Neural cell (in vitro differentiated cells): Measurements from ENCODE around the gene CNOT6. TPM values are rescaled to one million over a fixed set of nuclear protein-coding genes. Genes with fewer than 3 reads are reported as not detected.

Experiments
- H2AFZ ChIP-seq: fragments of 200-600, 300-800 bp; sonication (generic), shearing (Covaris generic); 2 replicates; pipeline ENCODE4 v1.6.0; 2014; ENCODE audit warnings: low read depth, mild to moderate bottlenecking, antibody characterized with exemption, low read length, moderate library complexity
- H3F3A ChIP-seq: fragments of 200-600 bp; shearing (Covaris generic); 2 replicates; pipeline ENCODE4 v1.6.1; 2016; ENCODE audit warnings: mild to moderate bottlenecking, moderate library complexity, mixed read lengths, antibody characterized with exemption, low read length; ENCODE audit not compliant: insufficient read depth, poor library complexity, severe bottlenecking
- H3K27ac ChIP-seq: fragments of 200-600, 300-800 bp; sonication (generic), shearing (Covaris generic); 2 replicates; pipeline ENCODE4 v1.5.1; 2014; ENCODE audit warnings: mild to moderate bottlenecking, low read length, moderate library complexity
- H3K27me3 ChIP-seq: fragments of 300-800, 200-600 bp; sonication (generic), shearing (Covaris generic); 2 replicates; pipeline ENCODE4 v1.6.0; 2014; ENCODE audit warnings: mild to moderate bottlenecking, low read depth, low read length, moderate library complexity; ENCODE audit not compliant: insufficient read depth
- H3K36me3 ChIP-seq: fragments of 300-800, 200-600 bp; sonication (generic), shearing (Covaris generic); 2 replicates; pipeline ENCODE4 v1.5.1; 2014; ENCODE audit warnings: mild to moderate bottlenecking, antibody characterized with exemption, low read length, moderate library complexity; ENCODE audit not compliant: insufficient read depth
- H3K4me2 ChIP-seq: fragments of 300-800, 200-600 bp; sonication (generic), shearing (Covaris generic); 2 replicates; pipeline ENCODE4 v1.6.0; 2014; ENCODE audit warnings: mild to moderate bottlenecking, low read length
- H3K4me3 ChIP-seq: fragments of 300-800, 200-600 bp; sonication (generic), shearing (Covaris generic); 2 replicates; pipeline ENCODE4 v1.5.1; 2014; ENCODE audit warnings: mild to moderate bottlenecking, low read length, moderate library complexity
- H3K79me2 ChIP-seq: fragments of 200-600 bp; shearing (Covaris generic); replicated peaks from 2 replicates; pipeline ENCODE4 v1.6.0; 2014; ENCODE audit warnings: mild to moderate bottlenecking, low read length, moderate library complexity; ENCODE audit not compliant: insufficient read depth
- H3K9ac ChIP-seq: fragments of 300-800, 200-600 bp; sonication (generic), shearing (Covaris generic); 2 replicates; pipeline ENCODE4 v1.6.1; 2016; ENCODE audit warnings: mild to moderate bottlenecking, low read length, mixed read lengths
- H3K9me2 ChIP-seq: fragments of 200-600 bp; shearing (Covaris generic); 2 replicates; pipeline ENCODE4 v1.6.1; 2016; ENCODE audit warnings: mild to moderate bottlenecking, low read length, mixed read lengths; ENCODE audit not compliant: insufficient read depth
- H3K9me3 ChIP-seq: fragments of 200-600, 300-800 bp; sonication (generic), shearing (Covaris generic); 2 replicates; pipeline ENCODE4 v1.6.1; 2016; ENCODE audit warnings: mild to moderate bottlenecking, mixed run types, low read length, moderate library complexity, mixed read lengths
- H4K20me1 ChIP-seq: fragments of 200-600 bp; shearing (Covaris generic); 2 replicates; pipeline ENCODE4 v1.6.1; 2016; ENCODE audit warnings: mild to moderate bottlenecking, mixed run types; ENCODE audit not compliant: insufficient read depth
- CTCF ChIP-seq: fragments of 450-650 bp; IDR thresholded peaks from 2 replicates; pipeline ENCODE4 v1.5.1; 2014; ENCODE audit warnings: antibody characterized with exemption, mild to moderate bottlenecking, moderate library complexity; ENCODE audit not compliant: poor library complexity, severe bottlenecking
- EP300 ChIP-seq: fragments of 450-650 bp; conservative IDR thresholded peaks from 2 replicates; pipeline ENCODE4 v1.6.1; 2014; ENCODE audit warnings: antibody characterized with exemption, mild to moderate bottlenecking, moderate library complexity; ENCODE audit not compliant: poor library complexity, severe bottlenecking
- EZH2 ChIP-seq: fragments of 200-600, 300-800 bp; shearing (Covaris generic), sonication (generic); IDR thresholded peaks from 2 replicates; pipeline ENCODE4 v1.6.1; 2014; ENCODE audit warnings: antibody characterized with exemption, low read length, borderline replicate concordance, mild to moderate bottlenecking; ENCODE audit not compliant: insufficient read depth, poor library complexity, severe bottlenecking
- MXI1 ChIP-seq: fragments of 450-650 bp; conservative IDR thresholded peaks from 2 replicates; pipeline ENCODE4 v1.6.1; 2014; ENCODE audit warnings: antibody characterized with exemption, mild to moderate bottlenecking; ENCODE audit not compliant: poor library complexity, severe bottlenecking
- POLR2AphosphoS5 ChIP-seq: IDR thresholded peaks from 2 replicates; pipeline ENCODE4 v1.6.1; 2012
- RAD21 ChIP-seq: fragments of 450-650 bp; conservative IDR thresholded peaks from 2 replicates; pipeline ENCODE4 v1.6.1; 2014; ENCODE audit warnings: antibody characterized with exemption, mild to moderate bottlenecking, moderate library complexity
- REST ChIP-seq: IDR thresholded peaks from 2 replicates; pipeline ENCODE4 v1.6.1; 2012; ENCODE audit warnings: borderline replicate concordance
- SMC3 ChIP-seq: fragments of 450-650 bp; conservative IDR thresholded peaks from 2 replicates; pipeline ENCODE4 v1.6.1; 2014; ENCODE audit warnings: antibody characterized with exemption, mild to moderate bottlenecking, moderate library complexity; ENCODE audit not compliant: poor library complexity
- TAF1 ChIP-seq: IDR thresholded peaks from 2 replicates; pipeline ENCODE4 v1.6.1; 2012; ENCODE audit warnings: low read depth
- polyA plus RNA-seq: library from polyadenylated mRNA; depleted of rRNA; stranded (reverse); fragments of >200 nt; gene quantifications from 2 replicates; pipeline ENCODE4 v1.2.3, GENCODE V29; 2014

CNOT6 gene
- polyA plus RNA-seq, 1 donor from 2014 or later: 43.0 TPM

- Histone ChIP-seq H3K36me3 (no peaks in the 10 kb centered on the region), H3K4me3 (no peak overlapping the region), H2AFZ (no peak overlapping the region), H3K9me3 (no peaks in the 10 kb centered on the region), H3F3A (no peaks in the 10 kb centered on the region), H3K27ac (no peak overlapping the region), H3K27me3 (no peaks in the 10 kb centered on the region), H3K9ac (no peak overlapping the region), H3K9me2 (no peaks in the 10 kb centered on the region), H3K79me2 (peaks cover 28% of the 10 kb centered on the region), H3K4me2 (no peak overlapping the region), H4K20me1 (peaks cover 8% of the 10 kb centered on the region)
- TF ChIP-seq MXI1 (no peak), POLR2AphosphoS5 (no peak), CTCF (no peak), TAF1 (no peak), RAD21 (no peak), EZH2 (no peak), REST (no peak), SMC3 (no peak), EP300 (no peak)
Measured at GRCh38 chr5:180492226-180492903, 1.8 kb upstream of the CNOT6 start.

GRCh38 chr5:180494510-180495181, 467 bp downstream of the CNOT6 start:
- Histone ChIP-seq H4K20me1 (peaks cover 8% of the 10 kb centered on the region), H3K4me2 (peak overlapping the region; percentile 98), H2AFZ (no peak overlapping the region), H3K9me3 (no peaks in the 10 kb centered on the region), H3K27me3 (no peaks in the 10 kb centered on the region), H3K79me2 (peaks cover 49% of the 10 kb centered on the region), H3K9me2 (no peaks in the 10 kb centered on the region), H3K27ac (peak overlapping the region; percentile 94), H3K9ac (peak overlapping the region; percentile 97), H3K36me3 (no peaks in the 10 kb centered on the region), H3F3A (no peaks in the 10 kb centered on the region), H3K4me3 (peak overlapping the region; percentile 81)
- TF ChIP-seq EP300 (peak; percentile 9), CTCF (peak; percentile 37), POLR2AphosphoS5 (no peak), EZH2 (no peak), SMC3 (no peak), RAD21 (no peak), REST (no peak), TAF1 (no peak), MXI1 (peak; percentile 58)
